Measurements from ENCODE around the gene OPCML.

Gene OPCML

GRCh38 chr11:132804258-132804657 lies 728.0 kb downstream of the OPCML start:
- DNase-seq = no peak

GRCh38 chr11:132803436-132803835 lies 728.9 kb downstream of the OPCML start:
- no peak for DNase-seq

DNA sequence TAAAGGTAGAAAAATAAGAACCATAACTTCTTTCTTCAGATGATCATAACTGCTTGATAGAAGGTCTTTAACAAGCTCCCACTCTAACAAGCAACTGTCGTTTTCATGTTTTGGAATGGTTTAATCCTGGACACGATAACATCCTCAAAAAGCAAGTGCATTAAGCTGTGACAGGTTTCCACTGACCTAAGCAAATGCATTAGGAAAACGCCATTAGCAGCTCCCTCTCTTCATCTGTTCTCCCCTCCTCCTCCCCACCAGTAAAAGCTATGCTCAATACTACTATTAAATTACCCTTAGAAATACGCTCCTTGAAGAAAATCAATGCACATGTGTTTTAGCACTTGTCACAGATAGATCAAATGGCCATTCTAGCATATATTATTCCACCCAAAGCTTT lies 729.4 kb downstream of the OPCML start:
- no peak for DNase-seq

DNA sequence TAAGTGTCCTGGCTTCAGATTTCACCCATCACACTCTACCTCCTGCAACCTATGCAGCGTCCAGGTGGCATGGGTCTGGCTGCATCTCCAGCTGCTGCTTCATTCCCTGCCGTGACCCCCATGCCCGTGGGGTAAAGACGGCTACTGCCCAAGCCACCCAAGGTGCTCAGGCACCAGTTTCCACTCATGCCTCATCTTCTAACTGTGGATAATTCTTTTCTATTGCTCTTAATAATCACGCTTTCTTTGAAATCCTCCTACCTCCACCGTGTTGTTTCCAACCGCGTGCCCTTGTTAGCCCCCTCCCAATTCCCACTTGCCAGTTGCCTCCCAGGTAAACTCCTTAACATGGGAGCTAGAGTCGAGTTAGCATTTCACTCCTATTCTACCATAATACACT lies 738.5 kb downstream of the OPCML start:
- no peak for DNase-seq

DNA sequence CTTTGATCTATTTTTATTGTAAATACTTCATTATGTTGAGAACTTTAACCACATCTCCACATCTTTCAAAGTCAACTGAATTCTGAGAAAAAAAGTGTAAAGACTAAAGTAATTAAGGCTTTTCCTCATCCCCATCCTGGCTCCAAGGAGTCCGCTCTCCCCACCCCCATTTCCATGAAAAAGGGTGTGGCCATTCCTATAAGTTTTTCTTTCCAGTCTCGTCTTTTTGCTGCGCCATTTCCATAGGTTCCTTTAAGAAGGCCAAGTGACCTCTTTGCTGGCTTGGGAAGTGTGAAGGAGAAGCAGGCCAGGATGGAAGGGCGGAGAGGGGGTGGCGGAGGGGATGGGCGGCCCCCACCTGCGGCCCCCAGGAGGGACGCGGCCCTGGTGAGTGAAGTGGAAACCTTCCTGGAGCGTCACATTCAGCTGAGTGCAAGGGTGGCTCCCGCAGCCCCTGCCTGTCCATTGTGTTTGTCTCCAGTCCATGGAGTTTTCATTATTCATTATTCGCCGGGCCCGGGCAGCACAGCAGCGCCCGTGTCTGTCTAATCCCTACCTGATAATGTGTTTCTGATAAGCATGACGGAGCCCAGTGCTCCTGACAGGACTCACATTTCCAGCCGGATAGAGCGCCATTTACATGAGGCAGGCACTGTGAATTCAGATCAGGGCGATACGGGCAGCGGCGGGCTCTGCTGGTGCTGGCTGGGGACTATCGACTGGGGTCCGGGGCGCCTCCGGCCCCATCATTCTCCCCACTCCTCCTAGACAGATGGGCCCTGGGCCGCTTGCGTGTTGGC lies 739.8 kb downstream of the OPCML start:
- no peak for DNase-seq

- DNase-seq = no peak
Measured at GRCh38 chr11:132790971-132791370, 741.3 kb downstream of the OPCML start.

GRCh38 chr11:132790466-132790865 lies 741.8 kb downstream of the OPCML start:
- DNase-seq = no peak

GRCh38 chr11:132788816-132789325 lies 743.4 kb downstream of the OPCML start:
- no peak for DNase-seq

DNA sequence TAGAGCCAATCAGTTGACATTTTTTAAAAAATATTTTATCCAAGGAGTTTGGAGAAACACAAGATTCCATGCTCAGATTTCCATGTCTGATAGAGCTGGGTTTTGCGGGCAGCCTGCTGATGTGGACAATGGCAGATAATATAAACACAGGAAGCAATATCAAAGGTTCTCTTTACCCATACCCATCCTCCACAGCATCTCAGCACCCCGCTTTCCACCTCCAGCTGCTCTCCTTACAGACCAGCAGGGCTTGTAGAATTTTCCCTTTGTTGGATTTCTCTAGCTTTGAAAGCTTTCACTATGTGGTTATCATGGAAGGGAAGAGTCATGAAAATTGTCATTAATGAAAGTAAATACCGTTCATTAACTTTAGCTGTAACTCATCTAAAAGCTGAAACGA lies 746.4 kb downstream of the OPCML start:
- no peak for DNase-seq

- DNase-seq = no peak
Measured at GRCh38 chr11:132784441-132784840, 747.9 kb downstream of the OPCML start.

DNA sequence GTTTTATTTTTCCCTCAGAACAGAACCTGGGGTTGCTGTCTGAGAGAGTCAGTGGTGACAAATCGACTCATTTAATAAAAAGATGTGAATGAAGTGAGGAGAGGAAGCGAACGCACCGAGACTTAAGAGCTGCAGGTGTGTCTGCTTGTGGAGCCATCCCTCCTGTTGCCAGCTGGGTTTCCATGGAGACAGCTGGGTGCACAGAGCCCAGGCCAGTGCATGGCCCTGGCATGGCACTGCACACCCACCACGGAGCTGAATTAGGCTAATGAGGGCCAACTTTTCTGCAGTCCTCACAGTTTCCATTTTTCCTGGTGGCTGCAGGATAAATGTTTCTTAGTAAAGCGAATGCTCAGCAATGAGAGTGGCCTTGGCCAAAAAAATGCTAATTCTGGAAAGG lies 750.2 kb downstream of the OPCML start:
- no peak for DNase-seq

DNA sequence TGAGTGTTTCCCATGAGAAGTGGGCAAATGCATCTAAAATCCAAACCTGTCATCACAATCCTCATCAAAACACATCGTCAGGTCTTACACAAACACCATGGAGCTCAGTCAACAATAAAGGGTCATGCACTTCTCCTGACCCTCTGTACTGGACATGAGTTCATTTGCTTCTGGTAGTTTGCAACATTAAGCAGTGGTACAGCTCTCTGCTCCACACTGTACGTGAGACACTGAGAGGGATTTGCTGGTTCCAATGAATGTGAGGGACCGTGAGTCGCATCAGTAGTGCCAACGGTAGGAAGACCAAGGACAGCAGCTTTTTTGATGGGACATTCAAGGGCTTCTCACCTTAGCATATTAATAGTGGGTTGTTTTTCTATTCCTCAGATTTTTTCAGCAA lies 752.3 kb downstream of the OPCML start:
- DNase-seq = no peak

DNA sequence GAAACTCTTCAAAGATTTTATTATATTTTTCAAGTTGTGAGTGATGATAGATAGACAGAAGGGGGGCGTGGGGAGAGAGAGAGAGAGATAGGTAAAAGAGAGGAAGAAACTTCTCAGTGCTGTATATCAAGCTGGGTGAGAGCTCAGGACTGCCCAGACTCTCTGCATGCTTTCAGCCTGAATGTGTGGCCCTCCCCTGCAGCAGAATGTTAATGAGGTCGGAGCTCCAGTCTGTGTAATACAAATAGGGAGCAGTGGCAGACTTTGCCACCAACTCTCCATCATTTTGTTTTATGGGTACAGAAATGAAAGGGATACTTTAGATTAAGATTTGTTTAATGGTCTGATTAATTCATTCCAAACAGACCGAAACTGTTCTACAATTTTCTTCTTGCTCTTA lies 752.8 kb downstream of the OPCML start:
- no peak for DNase-seq

DNA sequence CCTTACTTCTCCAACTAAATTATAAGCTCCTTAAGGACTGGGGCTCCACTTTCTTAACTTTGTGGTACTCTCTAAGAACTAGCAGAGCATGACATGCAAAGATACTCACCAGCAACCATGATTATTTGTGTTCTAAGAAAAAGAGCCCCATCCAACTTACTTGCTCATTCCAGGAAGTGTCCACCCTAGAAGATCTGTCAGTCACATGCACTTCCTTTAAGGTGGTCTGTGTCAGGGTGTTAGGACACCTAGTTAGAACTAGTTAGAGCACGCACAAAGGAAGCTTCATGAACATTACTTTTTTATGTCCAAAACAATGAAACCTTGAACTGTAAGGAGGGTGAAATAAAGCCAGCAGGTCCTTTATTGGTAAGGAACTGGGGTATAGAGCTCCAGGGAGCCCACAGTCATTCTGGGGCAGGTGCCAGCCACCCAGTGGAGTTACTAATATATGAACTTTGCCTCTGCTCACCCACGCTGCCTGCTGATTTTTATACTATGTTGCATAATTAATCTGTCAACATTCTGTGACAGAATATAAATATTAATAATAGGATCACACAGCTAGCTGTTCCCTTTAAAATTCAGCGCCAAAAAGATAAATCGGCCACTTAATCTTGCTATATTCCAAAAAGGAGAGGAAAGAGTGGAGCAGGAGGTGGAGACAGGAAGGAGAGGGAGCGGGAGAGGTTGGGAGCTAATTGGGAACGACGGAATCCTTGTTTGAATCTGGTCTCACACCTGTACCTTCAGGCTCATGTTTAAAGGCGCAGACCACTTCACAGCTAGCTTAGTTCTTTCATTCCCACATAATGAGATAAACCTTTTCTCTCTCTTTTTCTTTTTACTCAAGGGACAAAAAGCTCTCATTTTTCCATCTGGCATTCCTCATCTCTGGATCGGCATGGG lies 755.0 kb downstream of the OPCML start:
- DNase-seq = no peak

DNA sequence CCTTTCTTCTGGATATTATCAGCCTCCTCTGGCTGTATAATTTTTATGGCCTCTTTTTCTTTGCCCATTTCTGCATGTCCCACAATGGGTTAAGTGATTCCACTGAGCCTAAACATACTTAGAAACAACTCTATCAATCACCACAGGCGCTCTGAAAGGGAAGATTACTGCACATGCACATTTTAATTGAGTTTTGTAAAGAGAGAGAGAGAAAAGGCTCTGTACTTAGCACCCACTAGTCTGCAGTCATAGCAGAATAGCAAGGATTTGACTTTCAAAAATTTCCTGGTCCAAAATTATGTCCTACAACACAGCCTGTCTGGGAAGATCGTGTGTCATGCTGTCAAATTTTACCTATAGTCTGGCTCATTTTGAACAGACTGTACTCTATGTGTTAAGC lies 758.5 kb downstream of the OPCML start:
- no peak for DNase-seq

DNA sequence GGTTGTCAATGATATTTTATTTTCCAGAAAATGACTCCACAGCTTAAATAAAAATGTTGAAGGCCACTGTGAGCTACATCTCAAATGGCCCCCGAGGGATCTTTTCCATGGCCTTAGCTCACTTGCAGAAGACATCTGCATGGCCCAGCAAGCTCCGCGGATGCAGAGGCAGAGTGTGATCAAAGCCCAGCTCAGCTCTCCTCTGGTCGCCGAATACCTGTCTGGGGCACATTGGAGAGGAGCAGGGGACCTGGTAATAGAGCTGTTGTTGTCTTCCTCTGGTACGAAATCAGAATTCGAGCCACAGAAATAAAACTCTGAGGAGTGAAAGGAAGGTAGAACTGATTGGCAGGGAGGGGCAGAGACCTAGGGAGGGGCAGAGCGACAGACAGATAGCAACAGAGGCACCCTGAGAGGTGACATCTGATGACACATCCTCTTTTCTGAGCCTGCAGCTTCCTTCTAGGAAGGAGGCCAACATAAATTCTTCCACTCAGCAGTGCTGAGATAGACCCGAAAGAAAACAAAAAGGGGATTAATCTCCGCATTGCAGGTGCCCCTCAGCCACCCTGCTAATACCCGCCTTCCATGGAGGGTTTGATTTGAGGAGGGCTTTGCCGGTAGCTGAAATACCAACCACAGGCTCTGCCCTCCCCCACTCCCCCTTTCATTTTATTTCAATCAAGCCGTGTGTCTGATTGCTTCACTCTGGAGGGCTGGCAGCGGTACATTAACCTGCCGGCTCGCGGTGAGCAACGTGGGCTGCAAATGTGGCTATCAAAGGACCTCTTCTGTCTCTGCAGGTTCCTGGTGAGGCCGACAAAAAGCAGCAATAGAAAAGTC lies 759.4 kb downstream of the OPCML start:
- DNase-seq = no peak

DNA sequence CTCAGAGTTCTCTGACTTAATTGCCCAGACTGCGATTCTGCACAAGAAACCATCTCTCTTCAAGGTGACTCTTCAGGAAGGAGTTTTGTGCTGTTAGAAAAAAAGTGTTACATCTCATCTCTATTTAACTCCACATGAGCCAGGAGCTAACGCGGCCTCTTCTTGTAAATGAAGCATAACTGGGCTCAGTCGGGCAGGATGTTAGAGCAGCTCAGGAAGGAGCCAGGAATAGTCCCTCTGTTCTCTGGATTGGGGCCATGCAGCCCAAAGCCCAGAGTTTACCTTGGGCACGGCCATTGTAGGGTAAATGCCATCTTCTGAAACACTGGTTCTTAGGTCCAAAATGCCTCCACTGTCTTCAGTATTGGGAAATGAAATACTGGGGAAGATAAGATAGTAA lies 760.6 kb downstream of the OPCML start:
- DNase-seq = no peak

GRCh38 chr11:132770829-132771530 lies 761.3 kb downstream of the OPCML start:
- no peak for DNase-seq

DNA sequence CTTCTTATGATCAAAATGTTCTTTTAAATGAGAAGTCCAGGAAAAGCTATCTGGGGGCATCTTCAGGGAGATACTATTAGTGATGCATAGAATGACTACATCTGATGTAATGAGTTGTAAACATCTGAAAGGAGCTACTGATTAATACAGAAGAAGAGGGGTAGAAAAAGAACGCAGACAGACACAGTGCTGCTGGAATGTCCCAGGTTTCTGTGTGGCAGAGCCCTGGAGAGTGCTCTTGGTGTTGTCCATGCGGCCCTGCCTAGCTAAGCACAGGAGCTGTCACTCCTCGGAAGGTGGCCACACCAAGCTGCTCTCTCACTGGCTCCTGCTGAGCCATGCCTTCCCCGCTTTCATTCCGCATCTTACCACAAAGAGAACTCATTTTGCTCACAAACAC lies 768.8 kb downstream of the OPCML start:
- no peak for DNase-seq

DNA sequence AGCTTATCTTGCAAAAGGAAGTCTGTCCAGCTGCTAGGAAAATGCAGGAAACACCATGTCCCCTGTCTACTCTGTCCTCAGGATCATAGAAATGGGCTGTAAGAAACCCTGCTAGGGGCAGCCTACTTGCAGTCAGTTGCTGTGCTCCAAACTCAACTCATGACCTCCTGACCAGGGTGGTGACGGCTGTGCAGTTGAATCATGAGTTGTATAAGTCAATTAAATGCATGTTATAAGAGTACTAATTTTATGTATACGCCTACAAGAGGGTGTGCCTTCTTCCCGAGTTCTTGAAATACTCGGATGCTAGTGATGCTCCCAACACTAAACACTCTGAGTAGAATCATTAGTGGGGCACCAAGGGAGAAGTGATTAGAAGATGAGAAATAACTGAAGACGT lies 776.4 kb downstream of the OPCML start:
- DNase-seq = no peak
